ENCODE measurements around the gene TERF2IP. TPM values are rescaled to one million over a fixed set of nuclear protein-coding genes. Genes with fewer than 3 reads are reported as not detected.

TERF2IP gene
- total RNA-seq, 1 donor = 43.6 TPM

GRCh38 chr16:75624921-75625334 lies 22.6 kb upstream of the TERF2IP start:
- TF ChIP-seq CTCF (IDR thresholded peaks at IDR 0.05; ENCODE audit: insufficient read depth, low read depth, low read length) = no peak
- no peak overlapping the region for H3K4me3 ChIP-seq (ENCODE audit: low read depth, low read length)
- peak; percentile 97 for DNase-seq (ENCODE audit: low read depth)

- no peak for TF ChIP-seq CTCF (IDR thresholded peaks at IDR 0.05; ENCODE audit: insufficient read depth, low read depth, low read length)
- H3K4me3 ChIP-seq (ENCODE audit: low read depth, low read length) = no peak overlapping the region
- no peak for DNase-seq (ENCODE audit: low read depth)
Measured at GRCh38 chr16:75626806-75627205, 20.8 kb upstream of the TERF2IP start.

GRCh38 chr16:75627851-75628250 lies 19.7 kb upstream of the TERF2IP start:
- no peak for TF ChIP-seq CTCF (IDR thresholded peaks at IDR 0.05; ENCODE audit: insufficient read depth, low read depth, low read length)
- peak; percentile 89 for DNase-seq (ENCODE audit: low read depth)
- H3K4me3 ChIP-seq (ENCODE audit: low read depth, low read length) = no peak overlapping the region

- no peak overlapping the region for H3K4me3 ChIP-seq (ENCODE audit: low read depth, low read length)
- TF ChIP-seq CTCF (IDR thresholded peaks at IDR 0.05; ENCODE audit: insufficient read depth, low read depth, low read length) = no peak
Measured at GRCh38 chr16:75628351-75628750, 19.2 kb upstream of the TERF2IP start.

GRCh38 chr16:75629132-75629531 lies 18.4 kb upstream of the TERF2IP start:
- H3K4me3 ChIP-seq (ENCODE audit: low read depth, low read length) = no peak overlapping the region
- TF ChIP-seq CTCF (IDR thresholded peaks at IDR 0.05; ENCODE audit: insufficient read depth, low read depth, low read length) = no peak
- DNase-seq (ENCODE audit: low read depth) = no peak

More at GRCh38 chr16:75628351-75628750, 19.2 kb upstream of the TERF2IP start:
- no peak for DNase-seq (ENCODE audit: low read depth)

- H3K4me3 ChIP-seq (ENCODE audit: low read depth, low read length) = no peak overlapping the region
Measured at GRCh38 chr16:75630052-75630451, 17.5 kb upstream of the TERF2IP start.

More at GRCh38 chr16:75630052-75630451, 17.5 kb upstream of the TERF2IP start:
- TF ChIP-seq CTCF (IDR thresholded peaks at IDR 0.05; ENCODE audit: insufficient read depth, low read depth, low read length) = no peak
- DNase-seq (ENCODE audit: low read depth) = no peak
